Mucosa of stomach (tissue), 1 donor: ENCODE data around the gene CXADR.
"Not testable (repeated sequence)": the region's sequence is repeated elsewhere in the genome, so short reads cannot be mapped to it uniquely, and the experiment has no call there.

Source experiments
- H3K27me3 ChIP-seq: one replicate; pipeline ENCODE4 v1.7.0; 2013; ENCODE audit warnings: mild to moderate bottlenecking, low read length; ENCODE audit not compliant: control insufficient read depth, insufficient read depth
- H3K36me3 ChIP-seq: one replicate; pipeline ENCODE4 v1.7.0; 2013; ENCODE audit warnings: low read length; ENCODE audit not compliant: control insufficient read depth, insufficient read depth
- H3K4me1 ChIP-seq: one replicate; pipeline ENCODE4 v1.7.0; 2013; ENCODE audit warnings: mild to moderate bottlenecking, low read length; ENCODE audit not compliant: control insufficient read depth, insufficient read depth
- H3K4me3 ChIP-seq: one replicate; pipeline ENCODE4 v1.7.0; 2013; ENCODE audit warnings: low read length
- H3K9ac ChIP-seq: one replicate; pipeline ENCODE4 v1.7.0; 2013; ENCODE audit warnings: mild to moderate bottlenecking, low read length, moderate library complexity
- H3K9me3 ChIP-seq: one replicate; pipeline ENCODE4 v1.7.0; 2013; ENCODE audit warnings: mild to moderate bottlenecking, low read length, moderate library complexity; ENCODE audit not compliant: control insufficient read depth
- donor health status: Pancreatic carcinoma.

Gene CXADR

GRCh38 chr21:17488620-17489019 lies 24.2 kb upstream of the CXADR start:
- Histone ChIP-seq H3K4me3 (no peak overlapping the region), H3K36me3 (no peaks in the 10 kb centered on the region), H3K9me3 (no peaks in the 10 kb centered on the region), H3K27me3 (no peaks in the 10 kb centered on the region), H3K4me1 (peaks cover 4% of the 10 kb centered on the region), H3K9ac (no peak overlapping the region)

- not testable (repeated sequence) for H3K9me3 ChIP-seq, H3K4me1 ChIP-seq, H3K9ac ChIP-seq, H3K36me3 ChIP-seq, H3K27me3 ChIP-seq, H3K4me3 ChIP-seq
Measured at GRCh38 chr21:17489565-17489964, 23.3 kb upstream of the CXADR start.

GRCh38 chr21:17491716-17492414 lies 21.0 kb upstream of the CXADR start:
- no peaks in the 10 kb centered on the region for H3K36me3 ChIP-seq
- H3K27me3 ChIP-seq = no peaks in the 10 kb centered on the region
- no peak overlapping the region for H3K9ac ChIP-seq

GRCh38 chr21:17492415-17493168 lies 20.3 kb upstream of the CXADR start:
- Histone ChIP-seq H3K9me3 (no peaks in the 10 kb centered on the region), H3K27me3 (no peaks in the 10 kb centered on the region), H3K4me3 (no peak overlapping the region), H3K36me3 (no peaks in the 10 kb centered on the region), H3K9ac (no peak overlapping the region), H3K4me1 (peaks cover 4% of the 10 kb centered on the region)

More at GRCh38 chr21:17491716-17492414, 21.0 kb upstream of the CXADR start:
- Histone ChIP-seq H3K4me1 (peaks cover 4% of the 10 kb centered on the region), H3K9me3 (no peaks in the 10 kb centered on the region), H3K4me3 (no peak overlapping the region)

GRCh38 chr21:17494051-17494450 lies 18.8 kb upstream of the CXADR start:
- no peaks in the 10 kb centered on the region for H3K9me3 ChIP-seq
- no peaks in the 10 kb centered on the region for H3K27me3 ChIP-seq
- H3K4me1 ChIP-seq = no peaks in the 10 kb centered on the region
- no peak overlapping the region for H3K4me3 ChIP-seq
- no peak overlapping the region for H3K9ac ChIP-seq
- no peaks in the 10 kb centered on the region for H3K36me3 ChIP-seq

- Histone ChIP-seq H3K4me3 (no peak overlapping the region), H3K27me3 (no peaks in the 10 kb centered on the region), H3K36me3 (no peaks in the 10 kb centered on the region), H3K9me3 (no peaks in the 10 kb centered on the region), H3K4me1 (no peaks in the 10 kb centered on the region), H3K9ac (no peak overlapping the region)
Measured at GRCh38 chr21:17495680-17496079, 17.2 kb upstream of the CXADR start.

- no peaks in the 10 kb centered on the region for H3K9me3 ChIP-seq
- no peaks in the 10 kb centered on the region for H3K4me1 ChIP-seq
- H3K4me3 ChIP-seq = no peak overlapping the region
- H3K27me3 ChIP-seq = no peaks in the 10 kb centered on the region
- no peak overlapping the region for H3K9ac ChIP-seq
- H3K36me3 ChIP-seq = no peaks in the 10 kb centered on the region
Measured at GRCh38 chr21:17497316-17497715, 15.5 kb upstream of the CXADR start.

GRCh38 chr21:17498586-17498985 lies 14.3 kb upstream of the CXADR start:
- Histone ChIP-seq H3K36me3 (no peaks in the 10 kb centered on the region), H3K9me3 (no peaks in the 10 kb centered on the region), H3K9ac (no peak overlapping the region), H3K4me1 (no peaks in the 10 kb centered on the region), H3K27me3 (no peaks in the 10 kb centered on the region), H3K4me3 (no peak overlapping the region)

GRCh38 chr21:17501107-17502006 lies 11.5 kb upstream of the CXADR start:
- Histone ChIP-seq H3K4me1 (no peaks in the 10 kb centered on the region), H3K9me3 (no peaks in the 10 kb centered on the region), H3K4me3 (no peak overlapping the region), H3K27me3 (no peaks in the 10 kb centered on the region), H3K36me3 (no peaks in the 10 kb centered on the region), H3K9ac (no peak overlapping the region)

GRCh38 chr21:17502985-17503384 lies 9.9 kb upstream of the CXADR start:
- not testable (repeated sequence) for H3K27me3 ChIP-seq, H3K36me3 ChIP-seq, H3K9me3 ChIP-seq, H3K4me3 ChIP-seq, H3K4me1 ChIP-seq, H3K9ac ChIP-seq

- Histone ChIP-seq H3K9ac (no peak overlapping the region), H3K4me3 (no peak overlapping the region), H3K4me1 (peaks cover 8% of the 10 kb centered on the region), H3K36me3 (no peaks in the 10 kb centered on the region), H3K9me3 (no peaks in the 10 kb centered on the region), H3K27me3 (no peaks in the 10 kb centered on the region)
Measured at GRCh38 chr21:17506951-17507350, 5.9 kb upstream of the CXADR start.

- no peak overlapping the region for H3K4me3 ChIP-seq
- no peaks in the 10 kb centered on the region for H3K36me3 ChIP-seq
- H3K9me3 ChIP-seq = no peaks in the 10 kb centered on the region
- H3K27me3 ChIP-seq = no peaks in the 10 kb centered on the region
- peaks cover 8% of the 10 kb centered on the region for H3K4me1 ChIP-seq
- H3K9ac ChIP-seq = no peak overlapping the region
Measured at GRCh38 chr21:17507591-17507990, 5.3 kb upstream of the CXADR start.
